Bronchial epithelial cell (primary cell): ENCODE data around the gene C1orf21. TPM values are rescaled to one million over a fixed set of nuclear protein-coding genes. Genes with fewer than 3 reads are reported as not detected.

Experiments used
- DNase-seq: peaks from one replicate; pipeline ENCODE4 v3.0.0-alpha.2; 2010; ENCODE audit warnings: low read depth
- FAIRE-seq: peaks from 2 replicates; lab custom pipeline; 2011; peaks lifted over from hg19 to GRCh38; lab: Jason Lieb, UNC
- H3K27me3 ChIP-seq: 2 replicates; pipeline ENCODE4 v1.5.1; 2011; ENCODE audit warnings: low read length; ENCODE audit not compliant: control insufficient read depth, insufficient read depth
- H3K36me3 ChIP-seq: 2 replicates; pipeline ENCODE4 v1.5.1; 2011; ENCODE audit warnings: low read length; ENCODE audit not compliant: control insufficient read depth, insufficient read depth
- H3K4me3 ChIP-seq: 2 replicates; pipeline ENCODE4 v1.5.1; 2011; ENCODE audit warnings: mild to moderate bottlenecking, low read depth, low read length, control low read depth
- total RNA-seq: library from RNA; depleted of rRNA; stranded (reverse); fragments of >200 nt; gene quantifications from 2 replicates; pipeline ENCODE4 v1.2.1, GENCODE V29; 2014
- TF ChIP-seq, protein P1 (sequence below): IDR thresholded peaks from 2 replicates; pipeline ENCODE4 v1.5.1; 2011; ENCODE audit warnings: mild to moderate bottlenecking, moderate library complexity, low read length, control low read depth, inconsistent platforms; ENCODE audit not compliant: insufficient read depth, severe bottlenecking

C1orf21 gene
- total RNA-seq, 1 donor from 2014 or later: 10.3 TPM

DNA sequence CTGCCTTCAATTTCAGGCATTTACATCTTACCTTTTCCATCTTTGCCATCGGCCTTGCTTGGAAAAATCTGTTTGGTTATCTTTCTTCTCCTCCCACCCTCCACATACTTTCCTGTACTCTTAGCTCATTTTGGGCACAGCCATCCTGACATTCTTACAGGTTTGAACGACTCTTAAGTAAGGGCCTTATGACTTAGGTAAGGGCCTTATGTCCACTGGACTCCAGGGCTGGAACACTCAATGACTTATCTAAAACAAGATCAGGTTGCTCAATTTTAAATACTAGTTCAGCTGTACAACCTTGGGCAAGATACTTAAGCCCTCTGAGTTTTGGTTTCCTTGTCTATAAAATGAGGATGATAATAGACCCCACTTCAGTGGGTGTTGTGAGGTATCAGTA, 40.9 kb downstream of the C1orf21 start:
- Histone ChIP-seq H3K27me3 (no peaks in the 10 kb centered on the region), H3K4me3 (no peak overlapping the region), H3K36me3 (peaks cover 1% of the 10 kb centered on the region)
- no peak for FAIRE-seq
- DNase-seq: no peak
- TF ChIP-seq, protein P1, sequence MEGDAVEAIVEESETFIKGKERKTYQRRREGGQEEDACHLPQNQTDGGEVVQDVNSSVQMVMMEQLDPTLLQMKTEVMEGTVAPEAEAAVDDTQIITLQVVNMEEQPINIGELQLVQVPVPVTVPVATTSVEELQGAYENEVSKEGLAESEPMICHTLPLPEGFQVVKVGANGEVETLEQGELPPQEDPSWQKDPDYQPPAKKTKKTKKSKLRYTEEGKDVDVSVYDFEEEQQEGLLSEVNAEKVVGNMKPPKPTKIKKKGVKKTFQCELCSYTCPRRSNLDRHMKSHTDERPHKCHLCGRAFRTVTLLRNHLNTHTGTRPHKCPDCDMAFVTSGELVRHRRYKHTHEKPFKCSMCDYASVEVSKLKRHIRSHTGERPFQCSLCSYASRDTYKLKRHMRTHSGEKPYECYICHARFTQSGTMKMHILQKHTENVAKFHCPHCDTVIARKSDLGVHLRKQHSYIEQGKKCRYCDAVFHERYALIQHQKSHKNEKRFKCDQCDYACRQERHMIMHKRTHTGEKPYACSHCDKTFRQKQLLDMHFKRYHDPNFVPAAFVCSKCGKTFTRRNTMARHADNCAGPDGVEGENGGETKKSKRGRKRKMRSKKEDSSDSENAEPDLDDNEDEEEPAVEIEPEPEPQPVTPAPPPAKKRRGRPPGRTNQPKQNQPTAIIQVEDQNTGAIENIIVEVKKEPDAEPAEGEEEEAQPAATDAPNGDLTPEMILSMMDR: no peak

DNA sequence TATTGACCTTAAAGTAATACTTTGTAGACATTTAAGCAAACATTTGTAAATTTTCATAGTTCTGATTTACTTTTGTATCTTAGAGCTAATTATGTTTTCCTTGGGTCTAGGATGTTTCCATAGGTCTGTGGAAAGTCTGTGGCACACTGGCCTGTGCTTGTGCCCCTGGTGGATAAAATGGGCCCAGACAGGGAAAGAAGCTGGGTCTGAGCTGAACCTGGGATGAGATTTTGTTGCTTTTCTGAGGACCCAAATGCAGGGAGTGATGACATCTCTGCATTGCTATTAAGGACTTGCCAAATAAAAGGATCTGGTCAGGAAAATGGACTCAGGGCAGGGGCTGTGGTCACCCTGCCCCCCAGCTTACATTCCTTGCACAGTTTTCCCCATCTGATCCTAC, 41.8 kb downstream of the C1orf21 start:
- DNase-seq (no peak), FAIRE-seq (no peak)
- H3K4me3 ChIP-seq: no peak overlapping the region
- TF ChIP-seq, protein P1: no peak
- H3K27me3 ChIP-seq: no peaks in the 10 kb centered on the region
- H3K36me3 ChIP-seq: peaks cover 1% of the 10 kb centered on the region

DNA sequence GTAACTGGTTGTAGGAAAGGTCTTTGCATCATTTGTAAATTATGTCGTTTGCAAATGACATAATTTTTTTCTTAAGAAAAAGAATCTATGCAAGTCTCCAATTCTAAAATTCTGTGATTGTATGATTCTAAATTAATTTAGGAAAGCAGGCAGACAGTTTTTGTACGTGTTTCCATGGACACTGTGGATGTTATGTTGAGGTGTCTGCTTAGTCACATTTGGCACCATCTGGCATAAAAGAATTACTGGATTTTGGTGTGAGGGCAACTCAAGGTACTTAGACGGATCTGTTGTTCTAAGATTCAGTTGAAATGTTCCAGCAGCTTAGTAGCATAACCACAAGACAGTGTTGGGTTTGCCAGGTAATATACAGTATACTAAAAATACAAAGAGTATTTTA, 42.5 kb downstream of the C1orf21 start:
- FAIRE-seq (no peak), DNase-seq (no peak)
- Histone ChIP-seq H3K4me3 (no peak overlapping the region), H3K27me3 (no peaks in the 10 kb centered on the region), H3K36me3 (peaks cover 1% of the 10 kb centered on the region)
- TF ChIP-seq, protein P1: no peak

DNA sequence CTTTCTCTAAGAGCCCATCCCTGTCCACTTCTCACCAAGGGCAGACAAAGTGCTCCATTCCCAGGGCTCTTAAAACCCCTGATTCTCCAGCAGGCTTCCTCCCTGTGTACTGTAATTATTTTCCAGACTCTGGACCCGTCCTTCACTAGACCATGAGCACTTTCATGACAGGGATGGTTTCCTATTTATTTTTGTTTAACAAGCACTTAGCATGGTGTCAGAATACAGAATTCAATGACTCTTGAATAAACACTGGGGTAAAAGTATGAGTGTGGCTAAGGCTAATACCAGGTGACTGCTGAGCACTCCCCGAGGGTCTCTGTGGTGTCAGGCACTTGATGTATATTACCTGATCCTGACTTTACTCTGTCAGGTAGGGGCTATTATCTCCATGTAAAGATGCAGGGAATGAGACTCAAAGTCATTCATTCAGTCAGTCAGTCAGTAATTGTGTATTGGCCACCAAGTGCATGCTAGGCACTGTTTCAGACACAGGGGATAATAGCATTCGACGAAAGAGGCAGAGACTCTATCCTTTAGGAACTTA, 47.2 kb downstream of the C1orf21 start:
- no peak overlapping the region for H3K4me3 ChIP-seq
- no peak for DNase-seq
- H3K36me3 ChIP-seq: no peaks in the 10 kb centered on the region
- FAIRE-seq: no peak
- TF ChIP-seq, protein P1: no peak
- no peaks in the 10 kb centered on the region for H3K27me3 ChIP-seq

DNA sequence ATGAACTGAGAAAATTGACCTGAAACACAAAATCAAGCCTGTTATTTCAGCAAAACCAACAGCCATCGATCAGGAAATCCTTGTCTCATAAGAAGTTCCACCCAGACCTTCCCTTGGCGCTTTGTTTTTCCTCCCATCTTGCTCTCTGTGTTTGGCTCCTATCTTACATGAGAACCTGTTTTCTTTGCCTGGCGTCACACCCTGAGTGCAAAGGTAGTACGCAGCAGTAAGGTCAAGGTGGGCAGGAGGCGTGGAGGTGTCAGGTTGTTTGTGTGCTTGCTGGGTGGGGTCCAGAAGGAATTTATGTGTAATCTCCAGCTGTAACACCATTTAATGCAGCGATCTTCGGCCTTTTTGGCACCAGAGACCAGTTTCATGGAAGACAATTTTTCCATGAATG, 50.5 kb downstream of the C1orf21 start:
- TF ChIP-seq, protein P1: no peak
- FAIRE-seq (no peak), DNase-seq (no peak)
- Histone ChIP-seq H3K36me3 (no peaks in the 10 kb centered on the region), H3K4me3 (no peak overlapping the region), H3K27me3 (no peaks in the 10 kb centered on the region)

DNA sequence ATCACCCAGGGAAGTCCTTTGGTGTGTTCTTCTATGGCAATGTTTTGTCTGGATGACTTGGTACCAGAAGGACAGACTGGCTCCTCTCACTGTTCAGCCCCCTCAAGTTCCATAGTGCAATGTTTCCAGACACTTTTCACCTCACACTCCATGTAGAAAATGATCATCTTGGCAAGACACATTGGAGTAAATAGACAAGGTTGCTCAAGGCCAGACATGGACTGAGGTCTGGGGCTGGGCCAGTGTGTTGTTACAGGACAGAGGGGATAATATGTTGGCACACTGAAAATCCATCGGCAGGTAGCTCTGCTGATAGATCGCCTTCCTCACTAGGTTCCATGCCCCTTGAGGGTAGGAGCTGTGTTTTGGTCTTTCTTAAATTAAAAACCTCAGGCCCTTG, 51.5 kb downstream of the C1orf21 start:
- Histone ChIP-seq H3K36me3 (no peaks in the 10 kb centered on the region), H3K4me3 (no peak overlapping the region), H3K27me3 (no peaks in the 10 kb centered on the region)
- no peak for DNase-seq
- no peak for FAIRE-seq
- TF ChIP-seq, protein P1: no peak
